ENCODE data around the gene CHST9. TPM values are rescaled to one million over a fixed set of nuclear protein-coding genes. Genes with fewer than 3 reads are reported as not detected.

CHST9 gene
- total and polyA plus RNA-seq, 2 of the 4 experiments (the other 2 are of a cell fraction) = not detected

DNA sequence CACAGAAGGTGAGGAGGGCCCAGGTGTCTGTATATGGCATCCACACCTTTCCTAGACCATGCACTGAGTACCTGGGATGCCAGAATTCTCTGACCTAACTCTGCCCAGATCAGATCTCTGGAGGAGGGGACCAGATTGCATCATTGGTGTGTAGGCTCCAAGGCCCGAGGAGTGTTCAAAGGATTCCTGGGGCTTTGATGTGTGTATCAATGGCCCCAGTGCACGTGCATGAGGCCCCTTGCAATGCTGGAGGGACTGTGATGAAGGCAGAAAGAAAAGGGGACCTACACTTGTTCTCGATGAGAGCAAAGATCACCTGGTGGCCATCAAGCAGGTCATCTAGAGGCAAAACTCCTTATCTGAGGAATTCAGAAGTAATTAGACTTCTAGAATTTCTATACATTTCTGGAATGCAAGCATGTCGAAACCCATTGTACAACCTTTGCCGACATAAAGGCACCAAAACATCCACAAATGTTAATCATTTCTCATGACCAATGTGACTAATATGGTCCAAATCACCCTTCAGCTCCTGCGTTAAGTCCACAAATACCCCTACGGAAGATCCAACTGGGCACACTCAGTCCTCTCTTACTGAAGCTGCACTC lies 123.5 kb downstream of the CHST9 start:
- no peak overlapping the region for H3K56ac ChIP-seq (ENCODE audit: extremely low read depth, insufficient read depth, low read length)
- in situ Hi-C loops (cut with MboI; ENCODE audit: low sequenced_read_pairs) (no loop called here), intact Hi-C loops (cut with micrococcal nuclease) (no loop called here), dilution Hi-C loops (cut with HindIII; ENCODE audit: low sequenced_read_pairs, unreplicated experiment) (no loop called here)
- H3K27me3 ChIP-seq (ENCODE audit: control insufficient read depth, insufficient read depth, low read length) = no peaks in the 10 kb centered on the region
- H2AFZ ChIP-seq (replicated peaks; ENCODE audit: low read length, poor library complexity) = no peak overlapping the region
- no peak overlapping the region for H4K5ac ChIP-seq (ENCODE audit: low read depth, low read length)
- BruUV-seq (replicated peaks) = no TSS peak
- H3K4me2 ChIP-seq (ENCODE audit: low read depth, low read length) = no peak overlapping the region
- CTCF ChIA-PET = no interaction called here
- no peaks in the 10 kb centered on the region for H3K9me1 ChIP-seq (ENCODE audit: insufficient read depth, low read length)
- H4K91ac ChIP-seq (ENCODE audit: insufficient read depth, low read depth, low read length) = no peak overlapping the region
- H2AK9ac ChIP-seq (replicated peaks; ENCODE audit: low read depth, low read length, poor library complexity) = no peak overlapping the region
- no peak for TF ChIP-seq SMC3 (IDR thresholded peaks at IDR 0.05; ENCODE audit: low read depth, low read length)
- no peak for TF ChIP-seq MXI1 (IDR thresholded peaks at IDR 0.05; ENCODE audit: borderline replicate concordance, low read depth, low read length)
- TF ChIP-seq POLR2A (IDR thresholded peaks at IDR 0.05; ENCODE audit: low read depth, low read length) = no peak
- TF ChIP-seq RAD21 (IDR thresholded peaks at IDR 0.05; ENCODE audit: low read length) = no peak
- TF ChIP-seq MAZ (IDR thresholded peaks at IDR 0.05; ENCODE audit: borderline replicate concordance, low read depth, low read length) = no peak
- no peak for TF ChIP-seq CTCF (conservative IDR thresholded peaks at IDR 0.05; ENCODE audit: low read depth, low read length)
- no peak for TF ChIP-seq RCOR1 (IDR thresholded peaks at IDR 0.05; ENCODE audit: insufficient replicate concordance, low read length)
- TF ChIP-seq, protein P1, sequence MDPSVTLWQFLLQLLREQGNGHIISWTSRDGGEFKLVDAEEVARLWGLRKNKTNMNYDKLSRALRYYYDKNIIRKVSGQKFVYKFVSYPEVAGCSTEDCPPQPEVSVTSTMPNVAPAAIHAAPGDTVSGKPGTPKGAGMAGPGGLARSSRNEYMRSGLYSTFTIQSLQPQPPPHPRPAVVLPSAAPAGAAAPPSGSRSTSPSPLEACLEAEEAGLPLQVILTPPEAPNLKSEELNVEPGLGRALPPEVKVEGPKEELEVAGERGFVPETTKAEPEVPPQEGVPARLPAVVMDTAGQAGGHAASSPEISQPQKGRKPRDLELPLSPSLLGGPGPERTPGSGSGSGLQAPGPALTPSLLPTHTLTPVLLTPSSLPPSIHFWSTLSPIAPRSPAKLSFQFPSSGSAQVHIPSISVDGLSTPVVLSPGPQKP (IDR thresholded peaks at IDR 0.05; ENCODE audit: borderline replicate concordance, low read depth, low read length) = no peak
- TF ChIP-seq, protein P2, sequence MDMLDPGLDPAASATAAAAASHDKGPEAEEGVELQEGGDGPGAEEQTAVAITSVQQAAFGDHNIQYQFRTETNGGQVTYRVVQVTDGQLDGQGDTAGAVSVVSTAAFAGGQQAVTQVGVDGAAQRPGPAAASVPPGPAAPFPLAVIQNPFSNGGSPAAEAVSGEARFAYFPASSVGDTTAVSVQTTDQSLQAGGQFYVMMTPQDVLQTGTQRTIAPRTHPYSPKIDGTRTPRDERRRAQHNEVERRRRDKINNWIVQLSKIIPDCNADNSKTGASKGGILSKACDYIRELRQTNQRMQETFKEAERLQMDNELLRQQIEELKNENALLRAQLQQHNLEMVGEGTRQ (IDR thresholded peaks at IDR 0.05; ENCODE audit: low read depth, low read length) = no peak
- no peak for TF ChIP-seq BHLHE40 (IDR thresholded peaks at IDR 0.05; ENCODE audit: low read depth, low read length)
- no peak for TF ChIP-seq FOS (IDR thresholded peaks at IDR 0.05; ENCODE audit: low read depth, low read length)
- TF ChIP-seq NFE2L2 (IDR thresholded peaks at IDR 0.05; ENCODE audit: low read depth, low read length) = no peak
- TF ChIP-seq RFX5 (IDR thresholded peaks at IDR 0.05; ENCODE audit: low read depth, low read length) = no peak
- H3K79me1 ChIP-seq (ENCODE audit: low read depth in 1 of 2, low read length in 2 of 2) = no peaks in the 10 kb centered on the region
- H3K4ac ChIP-seq (ENCODE audit: low read depth, low read length) = no peak overlapping the region
- no peak overlapping the region for H2AK5ac ChIP-seq (ENCODE audit: low read depth, low read length)
- ATAC-seq (ENCODE audit: low read depth) (no peak), DNase-seq (no peak)
- no peak overlapping the region for H3K18ac ChIP-seq (ENCODE audit: low read depth, low read length)
- no peak overlapping the region for H2BK5ac ChIP-seq (ENCODE audit: low read depth, low read length, poor library complexity, severe bottlenecking)
- no peak overlapping the region for H3K14ac ChIP-seq (replicated peaks; ENCODE audit: low read depth, low read length)
- no peak overlapping the region for H2BK20ac ChIP-seq (ENCODE audit: low read depth, low read length)
- WGBS, 2 experiments (ENCODE audit: extremely low coverage in 2 of 2, insufficient read length in 1 of 2) = 60% methylated on average over 1 of the region's 7 CpGs; no CpG with 5 or more reads in 1 of the 2 experiments
- H2BK15ac ChIP-seq (ENCODE audit: low read depth, low read length) = no peak overlapping the region
- no peak overlapping the region for H3K9ac ChIP-seq (ENCODE audit: low read depth, low read length)
- no peak overlapping the region for H3K4me3 ChIP-seq (ENCODE audit: insufficient read depth, low read depth, low read length)
- no peak overlapping the region for H3K23ac ChIP-seq (ENCODE audit: low read depth, low read length)
- H3K9me3 ChIP-seq (ENCODE audit: control insufficient read depth, insufficient read depth, low read length) = peaks cover 10% of the 10 kb centered on the region
- H3K27ac ChIP-seq (ENCODE audit: insufficient read depth, low read length) = no peak overlapping the region
- H4K20me1 ChIP-seq (ENCODE audit: insufficient read depth, low read length) = no peaks in the 10 kb centered on the region
- no peak overlapping the region for H4K8ac ChIP-seq (ENCODE audit: low read depth in 2 of 2, low read length in 2 of 2)
- H2BK120ac ChIP-seq (ENCODE audit: low read depth, low read length) = no peak overlapping the region
- no peaks in the 10 kb centered on the region for H3K36me3 ChIP-seq (ENCODE audit: control insufficient read depth, insufficient read depth, low read length)
- H3K4me1 ChIP-seq (ENCODE audit: control insufficient read depth, insufficient read depth, low read length) = no peaks in the 10 kb centered on the region
- POLR2A ChIA-PET (ENCODE audit: unreplicated experiment) = no interaction called here

Data from IMR-90 (cell line).